Heart right ventricle (tissue), 16 donors: ENCODE data around the gene OR6P1. TPM values are rescaled to one million over a fixed set of nuclear protein-coding genes. Genes with fewer than 3 reads are reported as not detected.

Experiments used
- ATAC-seq, 8 donors: fragments of 200-7000 bp; cut with Tn5 transposase; one replicate each; pipeline ENCODE4 v1.9.1; 2020; ENCODE audit warnings: mild to moderate bottlenecking in 8 of 8, moderate library complexity in 8 of 8, moderate number of reproducible peaks in 1 of 8
- DNase-seq, 2 donors: peaks; one replicate each; pipeline ENCODE4 v3.0.0-alpha.2; 2020
- H3K27ac ChIP-seq, 10 donors: fragments of 200-600 bp; sonication (generic) in 2 of 10; one replicate each; pipeline versions ENCODE4 v1.5.0 to v1.8.0; 2020 to 2022; ENCODE audit warnings: mild to moderate bottlenecking in 3 of 10
- H3K27me3 ChIP-seq, 7 donors: fragments of 200-600 bp; one replicate each; pipeline ENCODE4 v1.8.0; 2021 to 2022; ENCODE audit warnings: mild to moderate bottlenecking in 2 of 7
- H3K36me3 ChIP-seq, 9 donors: fragments of 200-600 bp; sonication (generic) in 1 of 9; one replicate each; pipeline versions ENCODE4 v1.5.0 to v1.8.0; 2020 to 2022; ENCODE audit warnings: mild to moderate bottlenecking in 2 of 9
- H3K4me1 ChIP-seq, 9 donors: fragments of 200-600 bp; sonication (generic) in 1 of 9; one replicate each; pipeline versions ENCODE4 v1.5.0 to v1.8.0; 2020 to 2022; ENCODE audit warnings: mild to moderate bottlenecking in 4 of 9
- H3K4me3 ChIP-seq, 10 donors: fragments of 200-600 bp; sonication (generic) in 2 of 10; one replicate each; pipeline versions ENCODE4 v1.5.0 to v1.8.0; 2020 to 2022; ENCODE audit warnings: mild to moderate bottlenecking in 7 of 10, moderate library complexity in 2 of 10
- H3K9me3 ChIP-seq, 11 donors: fragments of 200-600 bp in 10 of 11; sonication (generic) in 2 of 11; one replicate each; pipeline versions ENCODE4 v1.5.0 to v1.8.0; 2013 to 2022; ENCODE audit warnings: mild to moderate bottlenecking in 2 of 11, control low read depth in 1 of 11, moderate library complexity in 1 of 11
- WGBS, 2 donors: extraction: QIAGEN DNeasy Blood & Tissue Kit; methylation state at CpG; one replicate each; pipeline ENCODE4 v1.1.7; 2013; ENCODE audit warnings: inconsistent platforms in 1 of 2; 5-methylcytosine and 5-hydroxymethylcytosine counted together
- intact Hi-C, 10 donors: fragments of 100-400 bp; cut with DNase I; formaldehyde crosslinking; loops; one replicate each; pipeline versions ENCODE4 v1.11.1 to v1.14.2; 2022
- polyA plus RNA-seq, 2 donors: library from polyadenylated mRNA; stranded (reverse); fragments of 200-250 nt; gene quantifications; one replicate each; pipeline ENCODE4 v1.2.3, GENCODE V29; 2013
- total RNA-seq, 10 donors: library from RNA; stranded (reverse); fragmentation: NEBNext Ultra II Directional in 3 of 10; extraction: Animal tissue kit (Norgen Biotek cat#: 25700) in 3 of 10; gene quantifications; one replicate each; pipeline versions ENCODE4 v1.2.1 to v1.2.4, GENCODE V29; 2021 to 2023
- TF ChIP-seq, protein P1 (sequence below), 9 donors: fragments of 200-600 bp; sonication (generic) in 2 of 9; IDR thresholded peaks; one replicate each; pipeline versions ENCODE4 v1.5.0 to v1.8.0; 2021 to 2022; ENCODE audit warnings: antibody characterized with exemption in 9 of 9, mild to moderate bottlenecking in 5 of 9, moderate library complexity in 1 of 9
- donor health status: Arrhythmogenic right ventricular cardiomyopathy.
- donor health status: ischemic (EF 13 %, LVEDD 7.1; RV severe dilation, severe dysfunction).
- donor health status: healthy with polysubstance abuse.
- donor health status: DM: no; HTN: yes; CAD: no.
- donor health status: DM: no; HTN: no; CAD: no.
- donor health status: ischemic (EF 25% LVEDD 6.9; RV normal size, moderate dysfunction).
- donor health status: ischemic (EF 25% LVEDD 5.7; RV mildly dilated, moderate dysfunction).
- donor health status: healthy.
- donor health status: DM: yes; HTN: yes; CAD: no.
- donor health status: Ischemic cardiomyopathy.
- donor health status: ischemic (EF 35%, LVEDD 5.7; RV mildly dilated, moderate dysfunction).
- donor health status: nonischemic (EF 11% LVEDD 7.7; RV severe dilation, severe dysfunction).
- donor health status: DM: yes; HTN: yes; CAD: no.
- donor health status: PGD.
- donor health status: ischemic (EF 29% LVEDD 5.4; RV normal size, mild dysfunction).
- donor health status: nonischemic (EF 23%, LVEDD 6.1; RV moderate dilation, normal function).

OR6P1 gene
- total and polyA plus RNA-seq, 12 donors: not detected

- Histone ChIP-seq H3K27me3 (no peaks in the 10 kb centered on the region), H3K9me3 (peaks cover 0 to 6% (median 0%) of the 10 kb centered on the region in 11 donors), H3K4me3 (no peak within 1 kb of the TSS), H3K4me1 (no peaks in the 10 kb centered on the region), H3K36me3 (no peaks in the 10 kb centered on the region), H3K27ac (no peak within 1 kb of the TSS)
- DNase-seq (no peak), ATAC-seq (no peak)
- intact Hi-C loops: no loop called here
- 74 to 79% methylated on average over 1 of the region's 1 CpG for WGBS, 2 donors
- TF ChIP-seq, protein P1, sequence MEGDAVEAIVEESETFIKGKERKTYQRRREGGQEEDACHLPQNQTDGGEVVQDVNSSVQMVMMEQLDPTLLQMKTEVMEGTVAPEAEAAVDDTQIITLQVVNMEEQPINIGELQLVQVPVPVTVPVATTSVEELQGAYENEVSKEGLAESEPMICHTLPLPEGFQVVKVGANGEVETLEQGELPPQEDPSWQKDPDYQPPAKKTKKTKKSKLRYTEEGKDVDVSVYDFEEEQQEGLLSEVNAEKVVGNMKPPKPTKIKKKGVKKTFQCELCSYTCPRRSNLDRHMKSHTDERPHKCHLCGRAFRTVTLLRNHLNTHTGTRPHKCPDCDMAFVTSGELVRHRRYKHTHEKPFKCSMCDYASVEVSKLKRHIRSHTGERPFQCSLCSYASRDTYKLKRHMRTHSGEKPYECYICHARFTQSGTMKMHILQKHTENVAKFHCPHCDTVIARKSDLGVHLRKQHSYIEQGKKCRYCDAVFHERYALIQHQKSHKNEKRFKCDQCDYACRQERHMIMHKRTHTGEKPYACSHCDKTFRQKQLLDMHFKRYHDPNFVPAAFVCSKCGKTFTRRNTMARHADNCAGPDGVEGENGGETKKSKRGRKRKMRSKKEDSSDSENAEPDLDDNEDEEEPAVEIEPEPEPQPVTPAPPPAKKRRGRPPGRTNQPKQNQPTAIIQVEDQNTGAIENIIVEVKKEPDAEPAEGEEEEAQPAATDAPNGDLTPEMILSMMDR (IDR thresholded peaks at IDR 0.05): no peak
These were observed 34.6 kb upstream of the OR6P1 start, which contains the start of gene OR10Z1 for GRCh38 chr1:158604968-158605367. OR10Z1 (plus strand) TSS chr1:158605268; CDS start chr1:158606439, 1,171 bp downstream.

DNA sequence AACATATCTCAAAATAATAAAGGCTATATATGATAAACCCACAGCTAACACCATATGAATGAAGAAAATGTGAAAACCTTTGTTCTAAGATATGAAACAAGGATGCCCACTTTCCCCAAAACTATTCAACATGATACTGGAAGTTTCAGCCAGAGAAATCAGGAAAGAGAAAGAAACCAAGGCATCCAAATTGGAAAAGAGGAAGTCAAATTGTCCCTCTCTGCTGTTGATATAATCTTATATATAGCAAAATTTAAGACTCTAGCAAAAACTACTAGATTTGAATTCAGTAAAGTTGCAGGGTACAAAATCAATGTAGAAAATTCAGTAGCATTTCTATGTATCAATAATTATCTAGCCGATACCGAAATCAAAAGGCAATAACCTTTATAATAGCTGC lies 30.4 kb upstream of the OR6P1 start:
- no peaks in the 10 kb centered on the region for H3K36me3 ChIP-seq
- intact Hi-C loops: no loop called here
- TF ChIP-seq, protein P1 (IDR thresholded peaks at IDR 0.05): no peak

GRCh38 chr1:158586942-158587341 lies 16.6 kb upstream of the OR6P1 start:
- no peak for ATAC-seq
- intact Hi-C loops: no loop called here
- TF ChIP-seq, protein P1 (IDR thresholded peaks at IDR 0.05): no peak
- 85 to 94% methylated on average over 1 of the region's 1 CpG for WGBS, 2 donors
- peaks cover 0 to 33% (median 9%) of the 10 kb centered on the region in 11 donors for H3K9me3 ChIP-seq
- no peak for DNase-seq
- no peaks in the 10 kb centered on the region for H3K27me3 ChIP-seq
- no peak overlapping the region for H3K27ac ChIP-seq
- no peaks in the 10 kb centered on the region for H3K4me1 ChIP-seq
- no peaks in the 10 kb centered on the region for H3K36me3 ChIP-seq
- H3K4me3 ChIP-seq: no peak overlapping the region

More for the DNA sequence above, 30.4 kb upstream of the OR6P1 start:
- no peak overlapping the region for H3K4me3 ChIP-seq
- no peak for DNase-seq
- ATAC-seq: no peak
- 49 to 81% methylated on average over 2 of the region's 2 CpGs for WGBS, 2 donors
- no peaks in the 10 kb centered on the region for H3K27me3 ChIP-seq
- H3K4me1 ChIP-seq: no peaks in the 10 kb centered on the region
- H3K27ac ChIP-seq: no peak overlapping the region
- H3K9me3 ChIP-seq: peaks cover 0 to 49% (median 13%) of the 10 kb centered on the region in 11 donors

- Histone ChIP-seq H3K36me3 (no peaks in the 10 kb centered on the region), H3K4me1 (no peaks in the 10 kb centered on the region), H3K4me3 (no peak overlapping the region), H3K9me3 (peaks cover 0 to 31% (median 8%) of the 10 kb centered on the region in 11 donors), H3K27me3 (no peaks in the 10 kb centered on the region), H3K27ac (no peak overlapping the region)
- DNase-seq (no peak), ATAC-seq (no peak)
- WGBS, 2 donors: 56 to 57% methylated on average over 4 of the region's 4 CpGs
- intact Hi-C loops: no loop called here
- TF ChIP-seq, protein P1 (IDR thresholded peaks at IDR 0.05): no peak
These were observed 13.6 kb upstream of the OR6P1 start for GRCh38 chr1:158583962-158584361.
